Measurements from ENCODE around the gene RUVBL1. TPM values are rescaled to one million over a fixed set of nuclear protein-coding genes. Genes with fewer than 3 reads are reported as not detected.
A peak's percentile ranks its signal among the peaks of the same experiment; 100 is the strongest.
"Not testable (repeated sequence)": the region's sequence is repeated elsewhere in the genome, so short reads cannot be mapped to it uniquely, and the experiment has no call there.

Gene RUVBL1
- total and polyA plus RNA-seq, 3 experiments from 2014 or later = 69.2 to 116 (median 114) TPM

DNA sequence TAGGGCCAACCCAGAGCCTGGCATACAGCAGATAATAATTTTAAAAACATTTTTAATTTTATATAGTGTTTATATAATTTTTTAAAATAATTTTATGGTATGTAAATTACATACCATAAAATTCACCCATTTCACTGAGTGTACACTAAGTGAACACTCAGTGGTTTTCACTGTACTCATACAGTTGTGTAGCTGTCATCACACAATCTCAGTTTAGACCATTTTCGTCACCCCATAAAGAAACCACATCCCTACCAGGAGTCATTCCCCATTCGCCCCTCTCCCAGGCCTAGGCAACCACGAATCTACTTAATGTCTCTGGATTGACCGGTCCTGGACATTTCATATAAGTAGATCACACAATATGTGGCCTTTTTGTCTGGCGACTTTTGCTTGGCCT is 39.8 kb upstream of the RUVBL1 start:
- no peaks in the 10 kb centered on the region for H3K9me3 ChIP-seq (ENCODE audit: low read length)
- H3K4me1 ChIP-seq (ENCODE audit: insufficient read depth, low read length) = no peaks in the 10 kb centered on the region
- H3K4me3 Mint-ChIP-seq = no peak overlapping the region
- H3K27ac Mint-ChIP-seq = peak overlapping the region in 1 of 8 donors; percentile 43
- H3K27ac ChIP-seq (ENCODE audit: low read depth, low read length) = no peak overlapping the region
- peaks cover 0 to 40% (median 22%) of the 10 kb centered on the region in 3 donors for H3K36me3 Mint-ChIP-seq
- peaks cover 24 to 65% (median 51%) of the 10 kb centered on the region in 3 donors for H3K4me1 Mint-ChIP-seq
- ChIA-PET CTCF (no interaction called here), POLR2A (no interaction called here)
- H3K4me3 ChIP-seq (ENCODE audit: low read length) = no peak overlapping the region
- H3K9me3 Mint-ChIP-seq = no peaks in the 10 kb centered on the region
- no peaks in the 10 kb centered on the region for H3K36me3 ChIP-seq (ENCODE audit: insufficient read depth, low read length)
- no peaks in the 10 kb centered on the region for H3K27me3 ChIP-seq (ENCODE audit: insufficient read depth, low read length, poor library complexity, severe bottlenecking)
- H3K27me3 Mint-ChIP-seq = no peaks in the 10 kb centered on the region
- DNase-seq = no peak

DNA sequence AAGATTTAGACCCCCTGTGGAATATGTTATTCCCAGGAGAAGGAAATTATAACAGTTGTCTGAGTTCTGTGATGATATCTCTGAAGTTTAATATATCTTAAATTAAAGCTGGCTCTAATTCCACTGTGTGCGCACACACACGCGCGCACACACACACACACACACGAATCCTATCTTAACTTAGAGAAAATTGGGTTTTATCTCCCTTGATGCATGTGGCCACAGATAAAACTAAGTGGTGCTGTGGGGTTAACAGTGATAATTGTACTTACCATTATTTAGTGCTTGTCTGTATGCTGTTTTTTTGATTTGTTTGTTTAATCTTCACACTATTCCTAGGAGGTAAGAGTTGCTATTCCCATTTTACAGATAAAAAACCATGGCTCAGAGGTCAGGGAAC is 37.0 kb upstream of the RUVBL1 start:
- DNase-seq = no peak
- H3K4me3 Mint-ChIP-seq = no peak overlapping the region
- no peaks in the 10 kb centered on the region for H3K9me3 ChIP-seq (ENCODE audit: low read length)
- H3K4me1 Mint-ChIP-seq = peaks cover 26 to 66% (median 53%) of the 10 kb centered on the region in 3 donors
- H3K9me3 Mint-ChIP-seq = no peaks in the 10 kb centered on the region
- POLR2A ChIA-PET = no interaction called here
- no peak overlapping the region for H3K27ac ChIP-seq (ENCODE audit: low read depth, low read length)
- H3K27me3 ChIP-seq (ENCODE audit: insufficient read depth, low read length, poor library complexity, severe bottlenecking) = no peaks in the 10 kb centered on the region
- CTCF ChIA-PET = no interaction called here
- H3K4me1 ChIP-seq (ENCODE audit: insufficient read depth, low read length) = no peaks in the 10 kb centered on the region
- no peaks in the 10 kb centered on the region for H3K27me3 Mint-ChIP-seq
- no peak overlapping the region for H3K4me3 ChIP-seq (ENCODE audit: low read length)
- peaks cover 11% of the 10 kb centered on the region for H3K36me3 ChIP-seq (ENCODE audit: insufficient read depth, low read length)
- H3K27ac Mint-ChIP-seq = no peak overlapping the region
- peaks cover 9 to 52% (median 18%) of the 10 kb centered on the region in 3 donors for H3K36me3 Mint-ChIP-seq

DNA sequence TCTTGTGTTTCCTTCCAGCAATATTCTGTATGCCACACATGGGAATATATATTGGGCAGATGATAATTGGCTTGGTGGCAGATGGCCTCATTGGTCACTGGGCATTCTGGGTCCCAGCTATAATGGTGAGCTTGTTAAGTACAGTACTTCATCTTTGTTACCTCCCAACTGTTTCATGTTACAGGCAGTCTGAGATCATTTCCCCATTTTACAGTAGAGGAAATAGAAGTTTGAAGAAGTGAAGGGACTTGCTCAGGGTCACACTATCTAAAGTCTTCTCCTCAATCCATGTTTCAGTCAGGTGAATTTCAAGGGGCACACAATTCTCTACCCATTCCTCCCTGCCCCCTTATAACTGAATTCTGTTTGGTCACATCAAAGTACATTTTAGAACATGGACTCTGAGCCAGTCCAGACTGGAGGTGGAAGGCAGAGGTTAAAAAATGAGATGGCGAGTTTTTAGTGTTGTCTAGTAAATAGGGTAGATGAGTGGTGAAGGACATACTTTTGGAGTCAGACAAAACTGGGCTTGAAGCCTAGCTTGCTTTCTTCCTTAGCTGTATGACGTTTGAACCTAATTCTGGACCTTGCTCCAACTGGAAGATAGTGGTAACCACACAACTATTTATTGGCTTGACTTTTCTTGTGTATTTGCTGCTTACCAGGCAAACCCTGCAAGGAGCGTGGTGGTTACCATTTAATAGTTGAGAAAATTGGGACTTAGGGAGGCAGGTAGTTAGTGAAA is 32.2 kb upstream of the RUVBL1 start:
- ChIA-PET CTCF (interaction anchor here (1.2 kb wide), 1 partner anchor 22 kb away, joined by 3 read pairs; no protein-coding TSS in a partner anchor), POLR2A (no interaction called here)
- no peak overlapping the region for H3K27ac ChIP-seq (ENCODE audit: low read depth, low read length)
- peaks cover 9% of the 10 kb centered on the region for H3K4me1 ChIP-seq (ENCODE audit: insufficient read depth, low read length)
- no peak overlapping the region for H3K4me3 ChIP-seq (ENCODE audit: low read length)
- Mint-ChIP-seq H3K4me1 (peaks cover 24 to 60% (median 56%) of the 10 kb centered on the region in 3 donors), H3K36me3 (peaks cover 9 to 42% (median 11%) of the 10 kb centered on the region in 3 donors), H3K9me3 (no peaks in the 10 kb centered on the region), H3K27me3 (peaks cover 0 to 1% of the 10 kb centered on the region in 2 donors), H3K27ac (peak overlapping the region in 1 of 8 donors; percentile 10), H3K4me3 (peak overlapping the region in 2 of 7 donors; percentile 44 to 46)
- peaks cover 11% of the 10 kb centered on the region for H3K36me3 ChIP-seq (ENCODE audit: insufficient read depth, low read length)
- DNase-seq = no peak
- no peaks in the 10 kb centered on the region for H3K9me3 ChIP-seq (ENCODE audit: low read length)
- H3K27me3 ChIP-seq (ENCODE audit: insufficient read depth, low read length, poor library complexity, severe bottlenecking) = no peaks in the 10 kb centered on the region

DNA sequence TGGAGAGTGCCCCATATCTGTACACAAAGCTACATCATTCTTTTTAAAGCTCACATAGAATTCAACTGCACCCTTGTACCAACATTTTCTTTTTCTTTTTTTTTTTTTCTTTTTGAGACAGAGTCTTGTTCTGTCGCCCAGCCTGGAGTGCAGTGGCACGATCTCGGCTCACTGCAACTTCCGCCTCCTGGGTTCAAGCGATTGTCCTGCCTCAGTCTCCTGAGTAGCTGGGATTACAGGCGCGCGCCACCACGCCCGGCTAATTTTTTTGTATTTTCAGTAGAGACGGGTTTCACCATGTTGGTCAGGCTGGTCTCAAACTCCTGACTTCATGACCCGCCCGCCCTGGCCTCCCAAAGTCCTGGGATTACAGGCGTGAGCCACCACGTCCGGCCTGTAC is 30.7 kb upstream of the RUVBL1 start:
- H3K27ac Mint-ChIP-seq = peak overlapping the region in 7 of 8 donors; percentile 21 to 87 (median 80)
- H3K4me1 ChIP-seq (ENCODE audit: insufficient read depth, low read length); DNase-seq; H3K9me3 Mint-ChIP-seq; H3K27me3 Mint-ChIP-seq; H3K27me3 ChIP-seq (ENCODE audit: insufficient read depth, low read length, poor library complexity, severe bottlenecking); H3K9me3 ChIP-seq (ENCODE audit: low read length): not testable (repeated sequence)
- POLR2A ChIA-PET = interaction anchor here (0.6 kb wide), 1 partner anchor 28 kb away, joined by 5 read pairs; no protein-coding TSS in a partner anchor
- peak overlapping the region; percentile 7 for H3K4me3 ChIP-seq (ENCODE audit: low read length)
- peaks cover 21 to 49% (median 47%) of the 10 kb centered on the region in 3 donors for H3K4me1 Mint-ChIP-seq
- H3K4me3 Mint-ChIP-seq = peak overlapping the region; percentile 85 to 99 (median 93)
- H3K27ac ChIP-seq (ENCODE audit: low read depth, low read length) = peak overlapping the region; percentile 60
- peaks cover 11% of the 10 kb centered on the region for H3K36me3 ChIP-seq (ENCODE audit: insufficient read depth, low read length)
- H3K36me3 Mint-ChIP-seq = peaks cover 6 to 36% (median 9%) of the 10 kb centered on the region in 3 donors
- CTCF ChIA-PET = interaction anchor here (0.8 to 2.6 kb wide), 4 partner anchors 10 to 167 kb away, joined by 3 to 9 read pairs (median 6); partner anchors contain the start of gene RUVBL1

DNA sequence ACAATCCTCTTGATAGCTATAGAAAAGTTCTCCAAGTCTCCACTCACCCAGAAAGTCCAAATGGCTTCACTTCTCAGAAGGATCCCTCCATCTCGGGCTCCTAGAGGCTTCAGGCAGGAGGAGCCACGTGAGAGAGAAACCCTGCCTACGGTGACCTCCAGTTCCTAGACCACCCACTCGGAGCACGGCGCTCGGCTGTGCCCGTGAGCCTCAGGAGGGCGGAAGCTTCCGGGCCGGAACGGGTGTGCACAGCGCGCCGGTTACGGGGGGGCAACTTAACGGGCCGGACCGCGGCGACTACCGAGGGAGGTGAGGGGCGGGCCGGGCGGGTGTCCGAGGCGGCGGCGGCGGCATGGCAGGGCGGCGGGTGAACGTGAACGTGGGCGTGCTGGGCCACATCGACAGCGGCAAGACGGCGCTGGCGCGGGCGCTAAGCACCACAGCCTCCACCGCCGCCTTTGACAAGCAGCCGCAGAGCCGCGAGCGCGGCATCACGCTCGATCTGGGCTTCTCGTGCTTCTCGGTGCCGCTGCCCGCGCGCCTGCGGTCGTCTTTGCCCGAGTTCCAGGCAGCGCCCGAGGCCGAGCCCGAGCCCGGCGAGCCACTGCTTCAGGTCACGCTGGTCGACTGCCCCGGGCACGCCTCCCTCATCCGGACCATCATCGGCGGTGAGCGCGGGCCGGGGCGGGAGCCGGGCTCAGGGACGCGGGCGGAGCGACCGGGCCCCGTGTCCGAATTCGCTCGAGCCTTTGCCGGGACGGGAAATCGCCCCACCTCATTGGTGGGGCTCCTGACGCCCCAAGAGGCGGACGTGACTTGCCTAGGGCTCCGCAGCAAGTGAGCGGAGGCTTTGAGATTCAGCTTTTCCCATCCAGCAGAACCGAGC is 29.8 kb upstream of the RUVBL1 start, which contains the start of gene EEFSEC:
TSS of gene EEFSEC (plus strand) at position 326 of the 886 bp plus-strand sequence. CDS start at position 353, 27 bp downstream.
- Mint-ChIP-seq H3K36me3 (peaks cover 4 to 30% (median 9%) of the 10 kb centered on the region in 3 donors), H3K4me3 (peak within 1 kb of the TSS; percentile 85 to 99 (median 93)), H3K27me3 (peaks cover 0 to 1% of the 10 kb centered on the region in 2 donors), H3K4me1 (peaks cover 21 to 46% (median 46%) of the 10 kb centered on the region in 3 donors), H3K27ac (peak within 1 kb of the TSS; percentile 86 to 99 (median 92)), H3K9me3 (no peaks in the 10 kb centered on the region)
- CTCF ChIA-PET = interaction anchor here (0.8 to 2.6 kb wide), 5 partner anchors 9 to 168 kb away, joined by 3 to 9 read pairs (median 6); partner anchors contain the start of gene RUVBL1
- Histone ChIP-seq H3K4me3 (ENCODE audit: low read length) (peak within 1 kb of the TSS; percentile 82), H3K36me3 (ENCODE audit: insufficient read depth, low read length) (peaks cover 11% of the 10 kb centered on the region), H3K27me3 (ENCODE audit: insufficient read depth, low read length, poor library complexity, severe bottlenecking) (no peaks in the 10 kb centered on the region), H3K4me1 (ENCODE audit: insufficient read depth, low read length) (peaks cover 9% of the 10 kb centered on the region), H3K27ac (ENCODE audit: low read depth, low read length) (peak within 1 kb of the TSS; percentile 62), H3K9me3 (ENCODE audit: low read length) (no peaks in the 10 kb centered on the region)
- peak; percentile 74 to 86 (median 81) for DNase-seq
- POLR2A ChIA-PET = interaction anchor here (0.6 to 1.5 kb wide), 3 partner anchors 29 to 100 kb away, joined by 4 to 15 read pairs (median 5); partner anchors contain the start of gene RUVBL1

DNA sequence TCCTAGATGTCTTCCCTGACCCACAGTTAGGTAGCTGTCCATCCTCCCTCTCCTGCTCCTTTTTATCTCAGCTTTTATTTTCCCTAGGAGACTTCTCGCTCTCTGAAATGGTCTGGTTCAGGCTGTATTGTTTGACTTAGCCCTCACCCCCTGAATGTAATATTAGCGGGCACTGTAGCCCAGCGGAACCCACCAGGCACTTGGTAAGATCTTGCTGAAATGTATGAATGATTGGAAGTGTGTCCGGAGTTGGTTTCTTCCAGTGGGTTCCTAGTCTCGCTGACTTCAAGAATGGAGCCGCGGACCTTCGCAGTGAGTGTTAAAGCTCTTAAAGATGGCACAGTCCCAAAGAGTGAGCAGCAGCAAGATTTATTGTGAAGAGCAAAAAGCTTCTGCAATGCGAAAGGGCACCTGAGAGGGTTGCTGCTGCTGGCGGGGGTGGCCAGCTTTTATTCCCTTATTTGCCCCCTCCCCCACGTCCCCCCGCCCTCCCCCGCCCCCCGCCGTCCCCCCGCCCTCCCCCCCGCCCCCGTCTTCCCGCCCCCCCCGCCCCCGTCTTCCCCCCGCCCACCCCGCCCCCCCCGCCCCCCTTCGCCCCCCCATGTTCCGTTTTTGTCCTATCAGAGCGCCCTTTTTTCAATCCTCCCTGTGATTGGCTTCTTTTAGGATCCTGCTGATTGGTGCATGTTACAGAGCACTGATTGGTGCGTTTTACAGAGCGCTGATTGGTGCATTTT is 29.0 kb upstream of the RUVBL1 start:
- peaks cover 21 to 41% (median 40%) of the 10 kb centered on the region in 3 donors for H3K4me1 Mint-ChIP-seq
- peak in 1 of 5 donors; percentile 28 for DNase-seq
- peak overlapping the region; percentile 86 to 99 (median 92) for H3K27ac Mint-ChIP-seq
- H3K9me3 ChIP-seq (ENCODE audit: low read length) = no peaks in the 10 kb centered on the region
- H3K9me3 Mint-ChIP-seq = no peaks in the 10 kb centered on the region
- ChIA-PET CTCF (interaction anchor here (1.5 to 2.6 kb wide), 3 partner anchors 19 to 169 kb away, joined by 6 to 9 read pairs (median 8); partner anchors contain the start of gene RUVBL1), POLR2A (interaction anchor here (0.7 to 1.5 kb wide), 2 partner anchors 29 to 99 kb away, joined by 4 to 15 read pairs; partner anchors contain the start of gene RUVBL1)
- H3K4me3 Mint-ChIP-seq = peak overlapping the region; percentile 85 to 99 (median 93)
- peaks cover 9% of the 10 kb centered on the region for H3K4me1 ChIP-seq (ENCODE audit: insufficient read depth, low read length)
- no peaks in the 10 kb centered on the region for H3K27me3 ChIP-seq (ENCODE audit: insufficient read depth, low read length, poor library complexity, severe bottlenecking)
- peaks cover 0 to 1% of the 10 kb centered on the region in 2 donors for H3K27me3 Mint-ChIP-seq
- peaks cover 0 to 22% (median 6%) of the 10 kb centered on the region in 3 donors for H3K36me3 Mint-ChIP-seq
- peak overlapping the region; percentile 82 for H3K4me3 ChIP-seq (ENCODE audit: low read length)
- peak overlapping the region; percentile 62 for H3K27ac ChIP-seq (ENCODE audit: low read depth, low read length)
- H3K36me3 ChIP-seq (ENCODE audit: insufficient read depth, low read length) = peaks cover 4% of the 10 kb centered on the region

DNA sequence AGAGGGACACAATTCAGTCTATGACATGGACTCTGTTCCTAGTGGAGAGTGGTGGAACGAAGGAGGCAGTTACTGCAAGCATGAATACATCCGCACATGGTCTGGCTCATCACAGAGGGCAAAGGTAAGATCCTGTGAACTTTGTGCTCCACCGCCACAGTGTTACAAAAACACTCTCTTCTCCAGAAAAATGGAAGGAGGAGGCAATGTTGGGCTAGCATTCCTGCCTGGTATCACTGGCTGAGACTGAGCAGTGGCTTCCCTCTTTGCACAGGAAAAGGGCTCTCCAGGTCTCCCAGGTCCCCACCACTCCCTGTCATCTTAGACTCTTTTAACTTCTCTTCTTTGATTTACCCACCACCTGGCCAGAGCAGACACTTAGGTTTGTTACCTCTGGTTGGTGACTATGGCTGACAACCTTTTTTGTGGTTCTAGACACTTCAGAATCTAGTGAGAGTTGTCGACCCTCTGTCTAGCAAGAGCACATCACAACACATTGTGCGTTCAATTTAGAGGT is 28.2 kb upstream of the RUVBL1 start:
- H3K4me3 Mint-ChIP-seq = peak overlapping the region; percentile 12 to 71 (median 54)

More for the DNA sequence above, 28.2 kb upstream of the RUVBL1 start:
- Histone ChIP-seq H3K27me3 (ENCODE audit: insufficient read depth, low read length, poor library complexity, severe bottlenecking) (no peaks in the 10 kb centered on the region), H3K27ac (ENCODE audit: low read depth, low read length) (no peak overlapping the region), H3K4me1 (ENCODE audit: insufficient read depth, low read length) (peaks cover 9% of the 10 kb centered on the region), H3K4me3 (ENCODE audit: low read length) (no peak overlapping the region), H3K9me3 (ENCODE audit: low read length) (no peaks in the 10 kb centered on the region), H3K36me3 (ENCODE audit: insufficient read depth, low read length) (no peaks in the 10 kb centered on the region)
- H3K9me3 Mint-ChIP-seq = no peaks in the 10 kb centered on the region
- peaks cover 0 to 15% (median 3%) of the 10 kb centered on the region in 3 donors for H3K36me3 Mint-ChIP-seq
- H3K27me3 Mint-ChIP-seq = peaks cover 0 to 1% of the 10 kb centered on the region in 2 donors
- peak in 1 of 5 donors; percentile 8 for DNase-seq
- ChIA-PET POLR2A (no interaction called here), CTCF (interaction anchor here (2.6 kb wide), 1 partner anchor 170 kb away, joined by 9 read pairs; no protein-coding TSS in a partner anchor)
- peak overlapping the region; percentile 17 to 87 (median 68) for H3K27ac Mint-ChIP-seq
- H3K4me1 Mint-ChIP-seq = peaks cover 21 to 40% (median 38%) of the 10 kb centered on the region in 3 donors

Measured in CD8-positive, alpha-beta memory T cell (primary cell).